Cardiac muscle cell (in vitro differentiated cells and primary cell): ENCODE results near the gene RNASE8. TPM values are rescaled to one million over a fixed set of nuclear protein-coding genes. Genes with fewer than 3 reads are reported as not detected.
A peak's percentile ranks its signal among the peaks of the same experiment; 100 is the strongest.

Experiments
- DNase-seq, 2 donors: peaks; one replicate each; pipeline versions ENCODE4 v3.0.0 to v3.0.0-alpha.2; 2010 to 2017; ENCODE audit warnings: low read depth in 1 of 2, low spot score in 1 of 2
- H3K27ac ChIP-seq: fragments of 200-600 bp; sonication (generic); 2 replicates; pipeline ENCODE4 v1.5.1; 2016
- H3K27me3 ChIP-seq: fragments of 200-600 bp; sonication (generic); 2 replicates; pipeline ENCODE4 v1.6.0; 2016; ENCODE audit warnings: control low read depth
- H3K36me3 ChIP-seq: fragments of 200-600 bp; sonication (generic); 2 replicates; pipeline ENCODE4 v1.5.1; 2016; ENCODE audit warnings: control low read depth
- H3K4me1 ChIP-seq: fragments of 200-600 bp; sonication (generic); 2 replicates; pipeline ENCODE4 v1.8.1; 2017; ENCODE audit warnings: low read depth, mild to moderate bottlenecking, mixed run types
- H3K4me3 ChIP-seq: fragments of 200-600 bp; sonication (generic); 2 replicates; pipeline ENCODE4 v1.5.1; 2016; ENCODE audit warnings: mild to moderate bottlenecking
- H3K9me3 ChIP-seq: fragments of 200-600 bp; sonication (generic); 2 replicates; pipeline ENCODE4 v1.5.1; 2017; ENCODE audit warnings: low read depth, mild to moderate bottlenecking, control low read depth
- polyA plus RNA-seq: library from polyadenylated mRNA; unstranded; fragments of >200 nt; fragmentation: Nextera tagmentation; extraction: Ambion mirVana; gene quantifications from 2 replicates; pipeline ENCODE4 v1.2.1, GENCODE V29; 2016
- total RNA-seq: library from RNA; depleted of rRNA; stranded (reverse); fragments of >200 nt; gene quantifications from 2 replicates; pipeline ENCODE4 v1.2.3, GENCODE V29; 2016
- TF ChIP-seq, protein P1 (sequence below): IDR thresholded peaks from 2 replicates; pipeline ENCODE4 v1.5.1; 2012; ENCODE audit warnings: low read depth, mild to moderate bottlenecking, low read length

RNASE8 gene
- total and polyA plus RNA-seq, 2 experiments from 2014 or later, result not detected

DNA sequence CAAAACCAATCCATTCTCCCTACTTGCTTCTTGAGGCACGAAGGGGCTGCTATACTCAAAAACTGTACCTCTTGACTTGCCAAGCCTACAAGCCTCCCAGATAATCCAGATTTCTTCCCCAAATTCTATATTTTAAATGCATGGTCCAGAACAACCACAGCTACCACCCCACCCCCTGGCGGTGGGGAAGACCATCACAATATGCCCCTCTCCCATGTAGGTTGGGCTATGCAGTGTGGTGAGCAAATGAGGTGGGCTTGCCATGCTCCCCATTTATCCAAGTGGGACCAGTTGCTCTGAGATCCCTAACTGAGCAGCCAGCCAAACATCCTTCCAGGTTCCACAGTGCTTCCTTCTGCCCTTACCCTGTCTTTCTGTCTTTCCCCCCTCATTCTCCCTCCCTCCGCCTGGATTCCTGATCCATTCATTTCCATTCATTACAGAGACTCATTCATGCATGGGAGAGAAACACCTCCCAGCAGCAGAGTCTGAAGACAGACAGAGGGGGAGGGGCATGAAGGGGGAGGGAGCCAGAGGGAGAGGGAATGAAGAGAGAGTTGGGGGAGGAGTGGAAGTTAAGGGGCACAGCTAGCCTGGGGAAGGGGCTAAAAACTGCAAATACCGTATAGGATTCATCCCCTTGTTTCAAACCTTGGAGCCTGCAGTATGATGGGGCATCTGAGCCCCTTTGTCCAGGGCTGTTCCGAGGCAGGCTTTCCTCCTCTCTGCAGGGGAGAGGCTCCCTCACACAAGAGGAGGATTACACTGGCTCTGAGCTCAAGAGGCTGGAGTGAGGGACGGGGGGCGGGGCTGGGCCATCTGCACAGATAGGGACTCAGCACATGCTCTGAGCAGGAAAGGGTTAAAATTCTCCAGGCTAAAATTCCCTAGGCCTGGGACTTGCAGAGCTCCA is 36.4 kb downstream of the RNASE8 start:
- Histone ChIP-seq H3K9me3 (no peaks in the 10 kb centered on the region), H3K27me3 (peaks cover 3% of the 10 kb centered on the region), H3K4me3 (no peak overlapping the region), H3K36me3 (peaks cover 40% of the 10 kb centered on the region), H3K27ac (peak overlapping the region; percentile 20), H3K4me1 (peaks cover 23% of the 10 kb centered on the region)
- peak; percentile 16 to 75 for DNase-seq
- TF ChIP-seq, protein P1, sequence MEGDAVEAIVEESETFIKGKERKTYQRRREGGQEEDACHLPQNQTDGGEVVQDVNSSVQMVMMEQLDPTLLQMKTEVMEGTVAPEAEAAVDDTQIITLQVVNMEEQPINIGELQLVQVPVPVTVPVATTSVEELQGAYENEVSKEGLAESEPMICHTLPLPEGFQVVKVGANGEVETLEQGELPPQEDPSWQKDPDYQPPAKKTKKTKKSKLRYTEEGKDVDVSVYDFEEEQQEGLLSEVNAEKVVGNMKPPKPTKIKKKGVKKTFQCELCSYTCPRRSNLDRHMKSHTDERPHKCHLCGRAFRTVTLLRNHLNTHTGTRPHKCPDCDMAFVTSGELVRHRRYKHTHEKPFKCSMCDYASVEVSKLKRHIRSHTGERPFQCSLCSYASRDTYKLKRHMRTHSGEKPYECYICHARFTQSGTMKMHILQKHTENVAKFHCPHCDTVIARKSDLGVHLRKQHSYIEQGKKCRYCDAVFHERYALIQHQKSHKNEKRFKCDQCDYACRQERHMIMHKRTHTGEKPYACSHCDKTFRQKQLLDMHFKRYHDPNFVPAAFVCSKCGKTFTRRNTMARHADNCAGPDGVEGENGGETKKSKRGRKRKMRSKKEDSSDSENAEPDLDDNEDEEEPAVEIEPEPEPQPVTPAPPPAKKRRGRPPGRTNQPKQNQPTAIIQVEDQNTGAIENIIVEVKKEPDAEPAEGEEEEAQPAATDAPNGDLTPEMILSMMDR, result peak; percentile 43

DNA sequence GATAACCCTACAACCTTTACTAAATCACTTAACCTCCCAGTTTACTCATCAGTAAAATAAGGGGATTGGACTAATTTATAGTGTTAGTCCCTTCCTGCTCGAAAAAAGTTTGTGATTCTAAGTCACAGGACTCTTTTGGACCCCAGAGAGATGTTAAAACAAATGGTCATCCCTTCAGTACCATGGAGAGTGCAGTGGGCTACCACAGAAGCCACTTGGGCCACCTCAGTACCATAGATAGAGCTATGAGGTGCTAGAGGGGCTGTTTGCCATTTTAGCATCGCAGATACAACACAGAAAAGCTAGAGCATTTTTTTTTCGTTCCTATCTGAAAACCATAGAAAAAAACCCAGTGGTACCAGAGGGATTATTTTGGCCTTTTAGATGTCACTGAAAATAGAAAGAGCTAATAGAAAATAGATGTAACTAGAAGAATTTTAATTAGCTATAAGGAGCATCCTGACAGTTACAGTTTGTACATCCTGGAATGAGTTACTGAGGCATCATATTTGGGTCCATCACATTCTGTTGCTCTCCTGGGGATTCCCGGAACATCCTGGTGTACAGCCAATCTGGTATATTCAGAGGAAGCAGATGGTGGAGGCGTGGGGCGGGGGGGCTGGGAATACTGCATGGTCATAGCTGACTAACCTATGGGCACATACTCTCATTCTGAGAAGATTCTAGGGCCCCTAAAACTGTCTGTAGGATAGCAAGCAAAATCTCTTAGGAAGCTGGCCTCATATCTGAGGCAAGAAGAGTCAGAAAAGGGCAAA is 38.0 kb downstream of the RNASE8 start:
- H3K4me1 ChIP-seq, result peaks cover 28% of the 10 kb centered on the region
- H3K4me3 ChIP-seq, result no peak overlapping the region
- peaks cover 3% of the 10 kb centered on the region for H3K27me3 ChIP-seq
- TF ChIP-seq, protein P1, result no peak
- peak overlapping the region; percentile 92 for H3K27ac ChIP-seq
- peak in 1 of 2 donors; percentile 25 for DNase-seq
- H3K9me3 ChIP-seq, result no peaks in the 10 kb centered on the region
- peaks cover 24% of the 10 kb centered on the region for H3K36me3 ChIP-seq

DNA sequence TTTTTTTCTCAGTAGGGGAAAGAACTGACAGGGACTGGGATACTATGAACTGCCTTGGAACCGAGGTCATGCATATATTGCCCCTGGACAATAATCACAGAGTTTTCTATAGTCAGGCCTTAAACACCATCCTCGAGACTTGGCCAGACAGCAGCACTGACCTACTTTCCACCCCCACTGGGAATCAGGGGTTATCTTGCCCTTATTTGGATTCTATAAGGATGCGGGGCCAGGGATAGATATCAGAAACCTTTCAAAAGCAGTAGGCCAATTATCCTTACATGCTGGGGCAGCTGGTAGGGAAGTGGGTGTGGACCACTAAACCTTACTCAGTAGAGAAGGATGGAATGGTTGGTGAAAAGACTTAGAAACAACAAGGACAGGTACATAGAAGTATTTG is 38.8 kb downstream of the RNASE8 start:
- Histone ChIP-seq H3K36me3 (peaks cover 16% of the 10 kb centered on the region), H3K27me3 (peaks cover 3% of the 10 kb centered on the region), H3K4me1 (peaks cover 28% of the 10 kb centered on the region), H3K27ac (peak overlapping the region; percentile 92), H3K9me3 (no peaks in the 10 kb centered on the region), H3K4me3 (no peak overlapping the region)
- TF ChIP-seq, protein P1, result no peak
- DNase-seq, result no peak

DNA sequence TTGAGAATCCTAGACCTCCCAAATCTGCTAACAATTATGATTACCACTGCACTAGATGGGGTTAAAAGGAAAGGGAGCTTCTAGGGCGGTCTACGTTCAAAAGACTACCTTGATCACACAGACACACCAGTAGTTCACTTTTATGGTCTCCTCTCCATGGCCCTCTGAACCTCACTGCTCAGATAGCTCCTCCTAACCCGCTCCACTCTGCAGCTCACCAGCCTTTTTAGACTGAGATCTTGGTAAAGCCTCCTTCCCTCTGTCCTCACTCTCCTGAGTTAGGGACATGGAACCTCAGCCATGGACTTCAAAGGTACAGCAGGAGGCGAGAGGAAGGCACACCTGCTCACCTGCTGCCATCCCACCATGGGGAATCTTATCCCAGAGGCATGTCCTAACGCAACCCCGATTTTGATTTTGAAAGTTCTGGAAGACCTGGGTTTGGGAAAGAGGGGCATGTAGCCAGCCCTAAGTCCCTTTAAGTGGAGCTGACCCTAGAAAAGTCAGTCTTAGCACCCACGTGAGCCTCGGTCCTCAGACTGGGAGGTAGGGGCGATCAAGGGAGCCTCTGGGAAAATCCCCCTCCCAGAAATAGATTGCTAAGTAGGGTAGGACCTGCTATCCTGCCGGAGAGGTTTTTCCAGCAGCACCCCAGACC is 39.5 kb downstream of the RNASE8 start:
- Histone ChIP-seq H3K36me3 (peaks cover 9% of the 10 kb centered on the region), H3K4me3 (peak overlapping the region; percentile 73), H3K27ac (peak overlapping the region; percentile 92), H3K9me3 (no peaks in the 10 kb centered on the region), H3K27me3 (peaks cover 3% of the 10 kb centered on the region), H3K4me1 (peaks cover 31% of the 10 kb centered on the region)
- TF ChIP-seq, protein P1, result no peak
- no peak for DNase-seq

DNA sequence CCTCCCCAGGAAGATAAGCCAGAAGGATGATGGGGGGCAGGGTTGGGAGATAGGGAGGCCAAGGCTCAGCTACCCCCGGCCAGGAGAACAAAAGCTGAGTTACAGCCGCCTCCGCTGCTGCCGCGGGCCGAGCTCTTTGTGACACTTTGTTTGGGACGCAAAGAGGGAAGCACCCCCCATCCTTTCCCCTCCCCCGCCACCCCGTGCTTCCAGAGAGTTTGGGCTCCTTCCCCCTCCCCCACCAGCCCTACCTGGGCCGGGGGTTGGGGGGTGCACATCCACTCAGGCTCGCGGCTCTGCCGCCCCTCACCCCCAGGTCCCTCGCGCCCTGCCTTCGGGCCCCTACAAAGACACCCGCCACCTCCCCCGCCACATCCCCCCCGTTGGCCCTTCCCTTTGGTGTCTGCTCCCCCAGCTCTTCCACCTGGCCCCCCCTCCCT is 40.0 kb downstream of the RNASE8 start:
- H3K4me1 ChIP-seq, result peaks cover 36% of the 10 kb centered on the region
- TF ChIP-seq, protein P1, result no peak
- H3K27me3 ChIP-seq, result peaks cover 3% of the 10 kb centered on the region
- H3K4me3 ChIP-seq, result peak overlapping the region; percentile 73
- H3K9me3 ChIP-seq, result no peaks in the 10 kb centered on the region
- peaks cover 6% of the 10 kb centered on the region for H3K36me3 ChIP-seq
- peak in 1 of 2 donors; percentile 62 for DNase-seq
- H3K27ac ChIP-seq, result peak overlapping the region; percentile 92
